Transverse colon (tissue), 4 donors: ENCODE measurements around the gene NKX1-1.

Experiments used
- CTCF ChIP-seq, 5 experiments: fragments of 200-600 bp in 3 of 5; fragments of 450-650 bp in 2 of 5; sonication (generic) in 3 of 5; IDR thresholded peaks; 1 replicate in 2 of 5; 2 replicates in 3 of 5; pipeline ENCODE4 v1.5.1; 2016 to 2017; ENCODE audit warnings: antibody characterized with exemption in 5 of 5, inconsistent platforms in 3 of 5, mild to moderate bottlenecking in 2 of 5, moderate library complexity in 1 of 5
- POLR2AphosphoS5 ChIP-seq, 3 donors: sonication (generic); formaldehyde crosslinking; IDR thresholded peaks; one replicate each; pipeline ENCODE4 v1.6.1; 2016; ENCODE audit warnings: antibody characterized with exemption in 3 of 3

DNA sequence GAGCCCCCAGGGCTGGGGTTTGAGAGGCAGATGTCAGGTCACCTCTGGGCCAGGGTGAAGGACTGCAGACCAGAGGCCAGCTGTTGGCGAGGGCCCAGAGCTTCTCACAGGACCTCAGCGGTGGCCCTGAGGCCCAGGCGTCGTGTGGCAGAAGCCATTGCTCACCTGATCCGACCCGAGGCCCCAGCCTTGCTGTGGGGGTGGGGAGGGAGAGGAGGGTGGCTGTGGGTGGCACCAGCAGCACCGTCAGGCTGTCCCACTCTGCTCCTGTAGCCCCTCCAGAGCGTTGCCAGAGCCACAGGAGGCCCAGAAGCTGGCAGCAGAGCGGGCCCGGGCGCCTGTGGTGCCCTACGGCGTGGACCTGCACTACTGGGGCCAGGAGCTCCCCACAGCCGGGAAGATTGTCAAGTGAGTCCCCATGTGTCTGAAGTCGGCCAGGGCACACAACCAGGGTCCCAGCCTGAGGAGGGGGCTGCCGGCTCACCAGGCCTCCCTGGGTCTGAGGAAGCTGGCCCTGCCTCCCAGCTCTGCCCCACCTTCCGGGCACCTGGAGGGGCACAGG, 30.4 kb downstream of the NKX1-1 start:
- TF ChIP-seq CTCF (IDR thresholded peaks at IDR 0.05) (no peak), POLR2AphosphoS5 (IDR thresholded peaks at IDR 0.05) (no peak)
